Measurements from ENCODE around the gene XAB2. TPM values are rescaled to one million over a fixed set of nuclear protein-coding genes. Genes with fewer than 3 reads are reported as not detected.
A peak's percentile ranks its signal among the peaks of the same experiment; 100 is the strongest.

XAB2 gene
- total RNA-seq, 1 donor from 2014 or later, result 28.1 TPM

DNA sequence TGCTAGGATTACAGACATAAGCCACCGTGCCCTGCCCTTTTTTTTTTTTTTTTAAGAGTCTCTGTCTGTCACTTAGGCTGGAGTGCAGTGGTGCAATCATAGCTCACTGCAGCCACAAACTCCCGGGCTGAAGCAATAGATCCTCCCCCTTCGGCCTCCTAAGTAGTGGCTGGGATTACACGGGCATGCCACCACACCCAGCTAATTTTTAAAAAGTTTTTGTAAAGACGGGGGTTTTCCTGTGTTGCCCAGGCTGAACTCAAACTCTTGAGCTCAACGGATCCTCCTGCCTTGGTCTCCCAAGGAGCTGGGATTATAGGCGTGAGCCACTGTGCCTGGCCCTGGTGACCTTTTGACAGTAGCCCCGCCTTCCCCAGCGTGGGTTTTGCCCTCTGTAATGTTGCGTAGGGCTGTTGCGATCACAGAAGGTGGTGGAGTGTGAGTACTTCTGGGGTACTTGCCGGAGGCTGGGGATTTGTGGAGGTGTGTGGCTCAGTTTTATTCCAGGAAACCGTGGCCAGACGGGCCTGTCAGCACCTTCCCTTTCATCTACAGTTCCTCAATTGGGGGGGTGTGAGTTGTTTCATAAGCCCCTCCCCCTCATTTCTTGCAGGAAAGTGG, 27.9 kb upstream of the XAB2 start:
- FAIRE-seq (no peak), DNase-seq (ENCODE audit: low read depth) (no peak)
- H3K4me3 Mint-ChIP-seq (ENCODE audit: unreplicated experiment), result no peak overlapping the region
- H3K36me3 ChIP-seq (ENCODE audit: insufficient read depth, low read length), result no peaks in the 10 kb centered on the region
- H3K27me3 ChIP-seq (ENCODE audit: insufficient read depth, low read length), result peaks cover 2% of the 10 kb centered on the region
- no peaks in the 10 kb centered on the region for H3K36me3 Mint-ChIP-seq (ENCODE audit: low read depth, unreplicated experiment)
- H3K79me2 ChIP-seq (ENCODE audit: insufficient read depth, low read length), result no peaks in the 10 kb centered on the region
- no peaks in the 10 kb centered on the region for H3K4me1 ChIP-seq (ENCODE audit: insufficient read depth, low read length)
- no peak overlapping the region for H3K27ac ChIP-seq (ENCODE audit: low read depth, low read length)
- no peaks in the 10 kb centered on the region for H4K20me1 ChIP-seq (ENCODE audit: insufficient read depth, low read length)
- H3K4me2 ChIP-seq (ENCODE audit: low read length), result no peak overlapping the region
- H3K27me3 Mint-ChIP-seq (ENCODE audit: low read depth, unreplicated experiment), result peaks cover 49% of the 10 kb centered on the region
- TF ChIP-seq EZH2 (IDR thresholded peaks at IDR 0.05; ENCODE audit: insufficient read depth, low read length), result no peak
- TF ChIP-seq, protein P1, sequence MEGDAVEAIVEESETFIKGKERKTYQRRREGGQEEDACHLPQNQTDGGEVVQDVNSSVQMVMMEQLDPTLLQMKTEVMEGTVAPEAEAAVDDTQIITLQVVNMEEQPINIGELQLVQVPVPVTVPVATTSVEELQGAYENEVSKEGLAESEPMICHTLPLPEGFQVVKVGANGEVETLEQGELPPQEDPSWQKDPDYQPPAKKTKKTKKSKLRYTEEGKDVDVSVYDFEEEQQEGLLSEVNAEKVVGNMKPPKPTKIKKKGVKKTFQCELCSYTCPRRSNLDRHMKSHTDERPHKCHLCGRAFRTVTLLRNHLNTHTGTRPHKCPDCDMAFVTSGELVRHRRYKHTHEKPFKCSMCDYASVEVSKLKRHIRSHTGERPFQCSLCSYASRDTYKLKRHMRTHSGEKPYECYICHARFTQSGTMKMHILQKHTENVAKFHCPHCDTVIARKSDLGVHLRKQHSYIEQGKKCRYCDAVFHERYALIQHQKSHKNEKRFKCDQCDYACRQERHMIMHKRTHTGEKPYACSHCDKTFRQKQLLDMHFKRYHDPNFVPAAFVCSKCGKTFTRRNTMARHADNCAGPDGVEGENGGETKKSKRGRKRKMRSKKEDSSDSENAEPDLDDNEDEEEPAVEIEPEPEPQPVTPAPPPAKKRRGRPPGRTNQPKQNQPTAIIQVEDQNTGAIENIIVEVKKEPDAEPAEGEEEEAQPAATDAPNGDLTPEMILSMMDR (IDR thresholded peaks at IDR 0.05; ENCODE audit: insufficient read depth, low read depth, low read length), result no peak
- no peak overlapping the region for H2AFZ ChIP-seq (ENCODE audit: low read depth, low read length)
- no peaks in the 10 kb centered on the region for H3K9me3 Mint-ChIP-seq (ENCODE audit: unreplicated experiment)
- no peak overlapping the region for H3K27ac Mint-ChIP-seq (ENCODE audit: unreplicated experiment)
- H3K4me1 Mint-ChIP-seq (ENCODE audit: low read depth, unreplicated experiment), result no peaks in the 10 kb centered on the region
- no peak overlapping the region for H3K9ac ChIP-seq (ENCODE audit: low read length)
- H3K9me3 ChIP-seq (ENCODE audit: insufficient read depth, low read depth, low read length), result no peaks in the 10 kb centered on the region
- H3K4me3 ChIP-seq (ENCODE audit: insufficient read depth, low read depth, low read length), result no peak overlapping the region

DNA sequence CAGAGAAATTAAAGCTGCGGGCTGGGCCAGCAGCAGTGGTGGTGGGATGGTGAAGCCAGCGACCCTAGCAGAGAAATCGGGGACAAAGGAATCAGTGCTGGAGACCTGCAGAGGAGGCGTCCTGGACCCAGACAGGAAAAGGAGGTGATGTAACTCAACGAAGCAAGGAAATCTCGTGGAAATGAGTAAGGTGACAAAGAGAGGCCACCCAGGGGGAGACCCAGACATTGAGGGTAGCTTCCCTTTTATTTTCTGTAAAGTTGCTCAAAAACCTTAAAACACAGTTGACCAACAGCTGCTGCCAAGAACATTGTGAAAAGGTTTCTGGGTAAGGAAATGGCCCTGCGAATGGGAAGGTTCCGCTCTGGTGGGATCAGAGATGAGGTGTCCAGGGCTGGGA, 26.2 kb upstream of the XAB2 start:
- FAIRE-seq (no peak), DNase-seq (ENCODE audit: low read depth) (no peak)
- Histone ChIP-seq H2AFZ (ENCODE audit: low read depth, low read length) (no peak overlapping the region), H3K36me3 (ENCODE audit: insufficient read depth, low read length) (no peaks in the 10 kb centered on the region), H4K20me1 (ENCODE audit: insufficient read depth, low read length) (no peaks in the 10 kb centered on the region), H3K4me1 (ENCODE audit: insufficient read depth, low read length) (no peaks in the 10 kb centered on the region), H3K79me2 (ENCODE audit: insufficient read depth, low read length) (no peaks in the 10 kb centered on the region), H3K9me3 (ENCODE audit: insufficient read depth, low read depth, low read length) (no peaks in the 10 kb centered on the region), H3K9ac (ENCODE audit: low read length) (no peak overlapping the region), H3K27ac (ENCODE audit: low read depth, low read length) (no peak overlapping the region), H3K4me2 (ENCODE audit: low read length) (no peak overlapping the region), H3K27me3 (ENCODE audit: insufficient read depth, low read length) (peaks cover 4% of the 10 kb centered on the region), H3K4me3 (ENCODE audit: insufficient read depth, low read depth, low read length) (no peak overlapping the region)
- H3K36me3 Mint-ChIP-seq (ENCODE audit: low read depth, unreplicated experiment), result no peaks in the 10 kb centered on the region
- H3K27me3 Mint-ChIP-seq (ENCODE audit: low read depth, unreplicated experiment), result peaks cover 45% of the 10 kb centered on the region
- H3K4me1 Mint-ChIP-seq (ENCODE audit: low read depth, unreplicated experiment), result no peaks in the 10 kb centered on the region
- TF ChIP-seq, protein P1 (IDR thresholded peaks at IDR 0.05; ENCODE audit: insufficient read depth, low read depth, low read length), result no peak
- TF ChIP-seq EZH2 (IDR thresholded peaks at IDR 0.05; ENCODE audit: insufficient read depth, low read length), result no peak
- no peaks in the 10 kb centered on the region for H3K9me3 Mint-ChIP-seq (ENCODE audit: unreplicated experiment)
- H3K27ac Mint-ChIP-seq (ENCODE audit: unreplicated experiment), result peak overlapping the region; percentile 12
- no peak overlapping the region for H3K4me3 Mint-ChIP-seq (ENCODE audit: unreplicated experiment)

DNA sequence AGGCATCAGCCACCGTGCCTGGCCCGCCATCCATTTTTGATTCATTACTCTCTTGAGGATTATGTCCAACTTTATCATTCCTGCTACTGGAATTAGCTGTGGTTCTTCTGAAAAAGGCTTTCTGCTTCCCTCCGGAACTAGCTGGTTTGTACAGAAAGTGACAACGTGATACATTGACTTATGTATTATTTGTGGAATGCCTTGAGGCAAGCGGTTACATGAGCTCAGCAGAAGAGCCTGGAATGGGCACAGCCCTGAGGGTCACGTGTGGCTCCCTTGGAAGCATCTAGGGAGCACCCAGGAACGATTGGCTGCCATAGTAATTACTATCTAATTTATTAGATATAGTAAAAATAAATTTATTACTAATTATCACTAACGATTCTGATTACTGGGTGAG, 25.1 kb upstream of the XAB2 start:
- Histone ChIP-seq H3K27ac (ENCODE audit: low read depth, low read length) (no peak overlapping the region), H3K9me3 (ENCODE audit: insufficient read depth, low read depth, low read length) (no peaks in the 10 kb centered on the region), H3K9ac (ENCODE audit: low read length) (no peak overlapping the region), H3K4me1 (ENCODE audit: insufficient read depth, low read length) (no peaks in the 10 kb centered on the region), H3K36me3 (ENCODE audit: insufficient read depth, low read length) (no peaks in the 10 kb centered on the region), H4K20me1 (ENCODE audit: insufficient read depth, low read length) (no peaks in the 10 kb centered on the region), H3K4me2 (ENCODE audit: low read length) (no peak overlapping the region), H3K27me3 (ENCODE audit: insufficient read depth, low read length) (peaks cover 2% of the 10 kb centered on the region), H2AFZ (ENCODE audit: low read depth, low read length) (no peak overlapping the region), H3K79me2 (ENCODE audit: insufficient read depth, low read length) (no peaks in the 10 kb centered on the region), H3K4me3 (ENCODE audit: insufficient read depth, low read depth, low read length) (no peak overlapping the region)
- Mint-ChIP-seq H3K4me1 (ENCODE audit: low read depth, unreplicated experiment) (no peaks in the 10 kb centered on the region), H3K9me3 (ENCODE audit: unreplicated experiment) (no peaks in the 10 kb centered on the region), H3K27me3 (ENCODE audit: low read depth, unreplicated experiment) (peaks cover 47% of the 10 kb centered on the region), H3K36me3 (ENCODE audit: low read depth, unreplicated experiment) (no peaks in the 10 kb centered on the region), H3K27ac (ENCODE audit: unreplicated experiment) (no peak overlapping the region), H3K4me3 (ENCODE audit: unreplicated experiment) (no peak overlapping the region)
- TF ChIP-seq, protein P1 (IDR thresholded peaks at IDR 0.05; ENCODE audit: insufficient read depth, low read depth, low read length), result no peak
- no peak for TF ChIP-seq EZH2 (IDR thresholded peaks at IDR 0.05; ENCODE audit: insufficient read depth, low read length)
- DNase-seq (ENCODE audit: low read depth) (no peak), FAIRE-seq (no peak)
